Activated CD8-positive, alpha-beta memory T cell treated with anti-CD3 and anti-CD28 coated beads, Interleukin-2, amount 50 U/mL, for 4 hours (primary cell): ENCODE measurements around the gene COL28A1.
"Not testable (repeated sequence)": the region's sequence is repeated elsewhere in the genome, so short reads cannot be mapped to it uniquely, and the experiment has no call there.

Experiments used
- DNase-seq: peaks from one replicate; pipeline ENCODE4 v3.0.0-alpha.2; 2020

COL28A1 gene

GRCh38 chr7:7408001-7408770 is 127.5 kb downstream of the COL28A1 start:
- no peak for DNase-seq

GRCh38 chr7:7405461-7405860 is 130.2 kb downstream of the COL28A1 start:
- no peak for DNase-seq

- DNase-seq, result no peak
These were observed 136.0 kb downstream of the COL28A1 start for GRCh38 chr7:7399707-7400106.

GRCh38 chr7:7395785-7396184 is 139.9 kb downstream of the COL28A1 start:
- DNase-seq, result no peak

GRCh38 chr7:7388164-7388563 is 147.5 kb downstream of the COL28A1 start:
- not testable (repeated sequence) for DNase-seq

GRCh38 chr7:7385421-7385820 is 150.3 kb downstream of the COL28A1 start:
- no peak for DNase-seq

GRCh38 chr7:7384228-7384627 is 151.4 kb downstream of the COL28A1 start:
- no peak for DNase-seq

- no peak for DNase-seq
These were observed 160.1 kb downstream of the COL28A1 start for GRCh38 chr7:7375538-7375937.

- DNase-seq, result no peak
These were observed 165.6 kb downstream of the COL28A1 start for GRCh38 chr7:7370076-7370475.

GRCh38 chr7:7369134-7369533 is 166.5 kb downstream of the COL28A1 start:
- DNase-seq, result no peak

GRCh38 chr7:7354674-7355073 is 181.0 kb downstream of the COL28A1 start:
- DNase-seq, result no peak

- no peak for DNase-seq
These were observed 182.8 kb downstream of the COL28A1 start for GRCh38 chr7:7352845-7353244.

- no peak for DNase-seq
These were observed 183.8 kb downstream of the COL28A1 start for GRCh38 chr7:7351832-7352231.

GRCh38 chr7:7351156-7351555 is 184.5 kb downstream of the COL28A1 start:
- no peak for DNase-seq

GRCh38 chr7:7349156-7349555 is 186.5 kb downstream of the COL28A1 start:
- DNase-seq, result no peak

GRCh38 chr7:7347045-7347444 is 188.6 kb downstream of the COL28A1 start:
- DNase-seq, result no peak

GRCh38 chr7:7344583-7344982 is 191.1 kb downstream of the COL28A1 start:
- no peak for DNase-seq

- DNase-seq, result no peak
These were observed 199.8 kb downstream of the COL28A1 start for GRCh38 chr7:7335909-7336308.

- no peak for DNase-seq
These were observed 200.5 kb downstream of the COL28A1 start for GRCh38 chr7:7335215-7335614.

- DNase-seq, result no peak
These were observed 202.1 kb downstream of the COL28A1 start for GRCh38 chr7:7333610-7334009.

GRCh38 chr7:7331523-7331922 is 204.2 kb downstream of the COL28A1 start:
- DNase-seq, result no peak

- no peak for DNase-seq
These were observed 204.7 kb downstream of the COL28A1 start for GRCh38 chr7:7330997-7331396.

- no peak for DNase-seq
These were observed 206.3 kb downstream of the COL28A1 start for GRCh38 chr7:7329326-7329725.

GRCh38 chr7:7327423-7327822 is 208.2 kb downstream of the COL28A1 start:
- DNase-seq, result no peak

GRCh38 chr7:7324698-7325097 is 211.0 kb downstream of the COL28A1 start:
- no peak for DNase-seq
